ENCODE measurements around the gene MYBPH.

MYBPH gene

GRCh38 chr1:203146537-203146936 lies 29.1 kb downstream of the MYBPH start:
- DNase-seq = no peak
- Histone ChIP-seq H3K27me3 (replicated peaks) (no peaks in the 10 kb centered on the region), H3K4me3 (ENCODE audit: low read depth, low read length) (no peak overlapping the region), H3K36me3 (replicated peaks) (no peaks in the 10 kb centered on the region), H3K27ac (no peak overlapping the region)
- in situ Hi-C loops (cut with HindIII; ENCODE audit: low pct_ligation_motif_present, low sequenced_read_pairs) = no loop called here
- no peak for TF ChIP-seq CTCF (IDR thresholded peaks at IDR 0.05; ENCODE audit: low read depth, low read length, missing control alignments)

- Histone ChIP-seq H3K27ac (no peak overlapping the region), H3K36me3 (replicated peaks) (no peaks in the 10 kb centered on the region), H3K4me3 (ENCODE audit: low read depth, low read length) (no peak overlapping the region), H3K27me3 (replicated peaks) (no peaks in the 10 kb centered on the region)
- no peak for DNase-seq
- no peak for TF ChIP-seq CTCF (IDR thresholded peaks at IDR 0.05; ENCODE audit: low read depth, low read length, missing control alignments)
- in situ Hi-C loops (cut with HindIII; ENCODE audit: low pct_ligation_motif_present, low sequenced_read_pairs) = no loop called here
Observed at GRCh38 chr1:203146042-203146369, 29.6 kb downstream of the MYBPH start.

GRCh38 chr1:203145321-203146041 lies 30.1 kb downstream of the MYBPH start:
- TF ChIP-seq CTCF (IDR thresholded peaks at IDR 0.05; ENCODE audit: low read depth, low read length, missing control alignments) = no peak
- no peak overlapping the region for H3K4me3 ChIP-seq (ENCODE audit: low read depth, low read length)
- H3K36me3 ChIP-seq (replicated peaks) = no peaks in the 10 kb centered on the region
- no peak overlapping the region for H3K27ac ChIP-seq
- in situ Hi-C loops (cut with HindIII; ENCODE audit: low pct_ligation_motif_present, low sequenced_read_pairs) = no loop called here
- DNase-seq = no peak
- no peaks in the 10 kb centered on the region for H3K27me3 ChIP-seq (replicated peaks)

GRCh38 chr1:203144661-203145060 lies 31.0 kb downstream of the MYBPH start:
- Histone ChIP-seq H3K36me3 (replicated peaks) (no peaks in the 10 kb centered on the region), H3K27ac (no peak overlapping the region), H3K4me3 (ENCODE audit: low read depth, low read length) (no peak overlapping the region), H3K27me3 (replicated peaks) (no peaks in the 10 kb centered on the region)
- no peak for TF ChIP-seq CTCF (IDR thresholded peaks at IDR 0.05; ENCODE audit: low read depth, low read length, missing control alignments)
- in situ Hi-C loops (cut with HindIII; ENCODE audit: low pct_ligation_motif_present, low sequenced_read_pairs) = no loop called here
- no peak for DNase-seq

GRCh38 chr1:203143641-203144040 lies 32.0 kb downstream of the MYBPH start:
- no peaks in the 10 kb centered on the region for H3K36me3 ChIP-seq (replicated peaks)
- in situ Hi-C loops (cut with HindIII; ENCODE audit: low pct_ligation_motif_present, low sequenced_read_pairs) = no loop called here
- no peaks in the 10 kb centered on the region for H3K27me3 ChIP-seq (replicated peaks)
- DNase-seq = no peak
- no peak for TF ChIP-seq CTCF (IDR thresholded peaks at IDR 0.05; ENCODE audit: low read depth, low read length, missing control alignments)
- no peak overlapping the region for H3K4me3 ChIP-seq (ENCODE audit: low read depth, low read length)
- H3K27ac ChIP-seq = no peak overlapping the region

All from brain microvascular endothelial cell (primary cell).